ENCODE data around the gene TFDP2.
"Not testable (repeated sequence)": the region's sequence is repeated elsewhere in the genome, so short reads cannot be mapped to it uniquely, and the experiment has no call there.

Gene TFDP2

GRCh38 chr3:142013326-142013980 lies 135.9 kb downstream of the TFDP2 start:
- no peak for FAIRE-seq

GRCh38 chr3:142009029-142009428 lies 140.3 kb downstream of the TFDP2 start:
- no peak for FAIRE-seq

GRCh38 chr3:142007710-142008399 lies 141.5 kb downstream of the TFDP2 start:
- FAIRE-seq = no peak

GRCh38 chr3:142004957-142005356 lies 144.4 kb downstream of the TFDP2 start:
- FAIRE-seq = not testable (repeated sequence)

DNA sequence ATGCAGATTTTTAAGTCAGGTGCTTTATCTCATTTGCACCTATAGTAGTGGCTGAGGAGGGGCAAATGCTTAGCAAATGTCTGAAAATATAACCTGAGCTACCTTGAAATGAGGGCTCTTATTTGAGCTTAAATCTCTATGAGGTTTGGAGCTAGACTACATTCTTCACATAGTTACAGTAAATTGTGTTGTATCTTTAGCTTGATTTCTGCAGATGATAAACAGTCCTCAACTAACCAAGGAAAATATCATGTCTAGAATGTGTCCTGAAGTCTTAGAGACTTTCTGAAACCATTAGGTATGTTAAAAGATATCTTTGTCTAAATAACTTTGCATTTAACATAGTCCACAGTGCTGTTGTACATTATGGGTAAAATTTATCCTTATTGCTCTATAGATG lies 145.3 kb downstream of the TFDP2 start:
- FAIRE-seq = no peak

DNA sequence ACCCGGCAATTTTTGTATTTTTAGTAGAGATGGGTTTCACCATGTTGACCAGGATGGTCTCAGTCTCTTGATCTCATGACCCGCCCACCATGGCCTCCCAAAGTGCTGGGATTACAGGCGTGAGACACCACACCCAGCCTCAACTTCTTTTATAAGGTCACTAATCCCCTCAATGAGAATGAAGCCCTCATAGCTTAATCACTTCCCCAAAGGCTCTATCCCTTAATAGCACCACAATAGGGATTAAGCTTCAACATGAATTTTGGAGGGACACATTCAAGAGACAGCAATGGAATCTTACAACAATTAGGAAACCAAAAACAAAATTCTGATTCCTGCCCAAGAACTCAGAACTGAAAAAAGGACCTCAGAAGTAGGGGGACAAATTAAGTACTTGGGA lies 146.1 kb downstream of the TFDP2 start:
- no peak for FAIRE-seq

GRCh38 chr3:142000325-142000870 lies 148.9 kb downstream of the TFDP2 start:
- no peak for FAIRE-seq

DNA sequence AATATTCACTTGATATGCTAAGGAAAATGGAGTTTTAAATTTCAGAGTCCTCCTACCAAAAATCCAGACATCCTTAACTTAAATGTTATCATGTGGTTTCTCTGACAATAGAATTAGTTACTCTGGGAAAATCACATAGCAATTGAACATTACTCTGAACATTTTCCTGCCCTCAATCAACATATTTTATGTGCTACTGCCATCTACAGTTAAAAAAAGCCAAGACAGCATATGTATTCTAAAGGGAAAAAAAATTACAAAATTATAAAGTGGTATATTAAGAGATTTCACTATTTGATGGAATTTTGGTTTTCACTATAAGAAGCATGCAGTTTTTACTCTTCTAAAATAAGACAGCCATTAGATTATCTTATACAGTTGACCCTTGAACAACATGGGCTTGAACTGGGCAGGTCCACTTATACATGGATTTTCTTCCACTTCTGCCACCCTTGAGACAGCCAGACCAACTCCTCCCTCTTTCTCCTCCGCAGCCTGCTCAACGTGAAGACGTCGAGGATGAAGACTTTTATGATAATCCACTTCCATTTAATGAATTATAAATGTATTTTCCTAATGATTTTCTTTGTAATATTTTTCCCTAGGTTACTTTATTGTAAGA lies 150.6 kb downstream of the TFDP2 start:
- FAIRE-seq = peak; percentile 78

DNA sequence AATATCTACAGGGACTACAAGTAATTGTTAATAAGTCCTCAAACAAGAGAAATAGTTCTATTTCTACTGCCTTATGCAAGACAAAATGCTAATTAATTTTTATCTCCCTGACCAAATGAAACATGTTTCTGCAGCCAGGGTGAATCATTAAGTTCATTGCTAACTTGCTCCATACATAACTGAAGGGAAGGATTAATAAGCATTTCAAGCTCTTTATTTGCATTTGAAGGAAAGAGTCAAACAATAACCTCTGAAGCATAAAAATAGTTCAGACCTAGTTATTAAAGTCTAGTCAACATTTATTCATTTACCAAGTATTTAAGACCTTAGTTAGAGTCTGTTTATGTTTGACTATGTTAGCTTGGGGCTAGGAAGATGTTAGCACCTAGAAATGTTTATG lies 152.9 kb downstream of the TFDP2 start:
- FAIRE-seq = no peak

DNA sequence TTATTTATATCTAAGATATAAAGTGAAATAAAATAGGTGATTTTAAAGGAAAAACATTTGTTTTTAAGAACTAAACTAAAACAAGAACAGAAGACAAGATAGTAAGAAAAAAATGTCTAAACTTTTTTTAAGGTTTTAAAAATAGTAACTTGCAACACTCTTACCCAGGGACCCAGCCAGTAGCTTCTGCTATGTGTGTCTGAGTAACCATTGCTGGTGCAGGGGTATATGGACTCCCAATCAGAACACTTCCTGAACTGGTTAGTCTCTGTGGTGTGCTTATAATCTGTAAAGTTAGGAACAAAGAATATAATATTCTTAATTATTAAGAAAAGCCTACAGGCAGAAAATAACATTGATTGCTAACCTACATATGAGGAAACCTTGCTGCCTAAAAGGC lies 154.5 kb downstream of the TFDP2 start:
- FAIRE-seq = no peak

DNA sequence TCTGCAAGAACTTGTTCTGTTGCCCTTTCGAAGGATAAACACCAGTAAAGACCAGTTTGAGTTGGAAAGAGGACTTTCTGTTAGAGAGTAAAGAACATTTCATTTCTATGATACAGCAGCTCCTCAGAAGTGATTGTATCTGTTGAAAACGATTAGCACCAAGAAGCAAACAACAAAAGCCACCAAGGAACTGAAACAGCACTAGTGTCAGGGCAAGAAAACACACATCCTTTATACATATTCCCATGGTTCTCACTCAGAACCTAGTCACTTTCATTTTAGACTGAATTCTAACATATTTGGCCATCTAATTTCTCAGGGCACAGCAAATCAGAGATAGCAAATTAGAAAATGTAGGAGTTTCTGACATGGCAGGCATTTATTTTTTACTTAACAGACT lies 156.8 kb downstream of the TFDP2 start:
- FAIRE-seq = no peak

DNA sequence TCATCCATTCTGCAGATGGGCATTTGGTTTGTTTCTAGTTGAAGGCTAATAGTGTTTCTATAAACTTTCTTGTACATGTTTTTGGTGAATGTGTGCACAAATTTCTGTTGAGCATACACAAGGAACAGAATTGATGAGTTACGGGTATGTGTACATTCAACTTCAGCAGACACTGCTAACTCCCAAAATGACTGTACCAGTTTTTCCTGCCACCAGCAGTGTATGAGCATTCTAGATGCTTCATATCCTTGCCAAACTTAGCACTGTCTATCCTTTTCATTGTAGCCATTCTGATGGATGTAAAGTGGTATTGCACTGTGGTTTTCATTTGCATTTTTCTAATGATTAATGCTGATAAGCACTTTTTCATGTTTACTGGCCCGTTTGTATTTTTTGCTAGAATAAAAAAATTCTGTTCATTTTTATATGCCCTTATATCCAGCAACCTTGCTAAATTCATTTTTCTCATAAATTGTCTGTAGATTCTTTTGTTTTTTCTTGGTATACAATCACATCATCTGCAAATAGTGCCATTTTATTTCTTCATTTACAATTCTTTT lies 162.7 kb downstream of the TFDP2 start:
- FAIRE-seq = no peak

DNA sequence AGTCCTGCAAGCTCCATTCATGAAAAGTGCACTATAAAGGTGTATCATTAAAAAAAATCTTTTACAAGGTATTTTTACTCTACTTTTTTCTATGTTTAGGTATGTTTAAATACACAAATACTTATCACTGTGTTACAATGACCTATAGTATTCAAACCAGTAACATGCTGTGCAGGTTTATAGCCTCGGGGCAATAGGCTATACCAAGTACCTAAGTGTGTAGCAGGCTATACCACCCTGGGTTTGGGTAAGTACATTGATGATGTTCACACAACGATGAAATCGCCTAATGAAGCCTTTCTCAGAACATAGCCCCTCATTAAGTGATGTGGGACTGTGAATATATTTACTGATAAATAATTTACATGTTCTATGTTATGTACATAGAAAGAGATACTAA lies 168.3 kb downstream of the TFDP2 start:
- no peak for FAIRE-seq

DNA sequence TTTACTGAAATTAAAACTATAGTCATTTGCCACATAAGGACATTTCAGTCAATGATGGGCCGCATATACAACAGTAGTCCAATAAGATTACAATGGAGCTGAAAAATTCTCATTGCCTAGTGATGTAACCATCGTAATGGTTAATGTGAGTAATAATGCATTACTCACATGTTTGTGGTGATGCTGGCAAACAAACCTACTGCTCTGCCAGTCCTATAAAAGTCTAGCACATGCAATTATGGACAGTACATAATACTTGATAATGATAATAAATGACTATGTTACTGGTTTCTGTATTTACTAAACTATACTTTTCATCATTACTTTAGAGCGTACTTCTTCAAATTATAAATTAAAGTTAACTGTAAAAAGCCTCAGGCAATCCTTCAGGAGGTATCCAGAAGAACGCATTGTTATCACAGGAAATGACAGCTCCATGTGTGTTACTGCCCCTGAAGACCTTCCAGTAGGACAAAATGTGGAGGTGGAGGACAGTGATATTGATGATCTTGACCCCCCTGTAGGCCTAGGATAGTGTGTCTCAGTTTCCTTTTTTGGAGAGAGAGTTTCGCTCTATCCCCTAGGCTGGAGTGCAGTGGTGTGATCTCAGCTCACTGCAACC lies 170.2 kb downstream of the TFDP2 start:
- no peak for FAIRE-seq

DNA sequence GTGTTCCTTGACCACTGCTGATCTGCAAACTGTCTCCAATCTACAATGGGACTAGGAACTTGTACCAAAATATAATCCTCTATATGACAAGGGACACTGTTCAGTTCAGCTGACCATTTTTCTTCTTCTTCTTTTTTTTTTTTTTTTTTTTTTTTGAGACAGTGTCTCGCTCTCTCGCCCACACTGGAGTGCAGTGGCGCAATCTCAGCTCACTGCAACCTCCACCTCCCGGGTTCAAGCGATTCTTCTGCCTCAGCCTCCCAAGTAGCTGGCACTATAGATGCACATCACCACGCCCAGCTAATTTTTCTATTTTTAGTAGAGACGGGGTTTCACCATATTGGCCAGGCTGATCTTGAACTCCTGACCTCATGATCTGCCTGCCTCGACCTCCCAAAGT lies 174.6 kb downstream of the TFDP2 start:
- not testable (repeated sequence) for FAIRE-seq

- FAIRE-seq = no peak
These were observed 176.9 kb downstream of the TFDP2 start for GRCh38 chr3:141972399-141972798.

GRCh38 chr3:141971571-141971970 lies 177.8 kb downstream of the TFDP2 start:
- no peak for FAIRE-seq

DNA sequence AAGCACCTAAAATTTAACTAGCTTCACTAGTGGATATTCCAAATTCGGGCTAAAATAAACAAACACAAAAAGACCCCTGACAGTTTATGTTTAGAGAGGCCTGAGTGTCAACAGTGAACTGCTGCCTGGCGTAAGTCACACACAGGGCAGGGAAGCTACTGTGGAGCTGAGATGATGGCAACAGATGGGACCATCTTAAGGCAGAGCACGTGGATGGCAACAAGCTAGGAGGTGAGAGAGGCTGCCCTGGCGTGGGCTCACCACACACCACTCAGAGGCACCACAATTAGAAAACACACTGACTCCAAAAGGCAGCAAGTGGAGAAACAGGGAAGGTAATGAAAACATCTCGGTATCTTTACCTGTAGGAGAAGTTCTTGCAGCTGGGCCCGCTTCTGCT lies 179.6 kb downstream of the TFDP2 start:
- FAIRE-seq = no peak

- FAIRE-seq = no peak
These were observed 183.9 kb downstream of the TFDP2 start for GRCh38 chr3:141965471-141965870.

GRCh38 chr3:141963301-141963700 lies 186.0 kb downstream of the TFDP2 start:
- FAIRE-seq = no peak

- no peak for FAIRE-seq
These were observed 188.6 kb downstream of the TFDP2 start for GRCh38 chr3:141960731-141961130.

- no peak for FAIRE-seq
These were observed 189.5 kb downstream of the TFDP2 start for GRCh38 chr3:141959589-141960554.
